ENCODE data around the gene RIOX2.

The RIOX2 gene

GRCh38 chr3:97950360-97950759 lies 21.9 kb downstream of the RIOX2 start:
- no peak for DNase-seq
- no peak overlapping the region for H4K12ac ChIP-seq (ENCODE audit: low read depth, low read length)

GRCh38 chr3:97949743-97950142 lies 22.5 kb downstream of the RIOX2 start:
- Histone ChIP-seq H3K79me2 (ENCODE audit: control insufficient read depth, insufficient read depth, low read length, poor library complexity) (no peaks in the 10 kb centered on the region), H4K91ac (ENCODE audit: low read depth, low read length) (no peak overlapping the region), H4K12ac (ENCODE audit: low read depth, low read length) (no peak overlapping the region), H2BK5ac (ENCODE audit: low read depth, low read length, poor library complexity) (no peak overlapping the region), H3K14ac (ENCODE audit: low read length) (no peak overlapping the region), H3K36me3 (ENCODE audit: control insufficient read depth in 1 of 2, insufficient read depth in 2 of 2, low read length in 2 of 2) (peaks cover 3 to 15% of the 10 kb centered on the region in 2 experiments), H3K9me3 (ENCODE audit: insufficient read depth, low read depth, low read length) (no peaks in the 10 kb centered on the region), H3K79me1 (ENCODE audit: low read length) (peaks cover 2% of the 10 kb centered on the region), H3K4me2 (ENCODE audit: low read length) (no peak overlapping the region), H2BK120ac (ENCODE audit: insufficient read depth, low read length, poor library complexity) (no peak overlapping the region), H3K23ac (ENCODE audit: low read length) (no peak overlapping the region), H3K27me3 (ENCODE audit: insufficient read depth, low read length) (no peaks in the 10 kb centered on the region), H2AK5ac (ENCODE audit: low read length) (no peak overlapping the region), H3K4me1 (ENCODE audit: control insufficient read depth in 1 of 2, insufficient read depth in 2 of 2, low read length in 2 of 2) (peaks cover 2 to 3% of the 10 kb centered on the region in 2 experiments), H3K18ac (ENCODE audit: low read length) (no peak overlapping the region), H2BK12ac (ENCODE audit: low read length) (no peak overlapping the region), H4K8ac (ENCODE audit: low read depth, low read length) (no peak overlapping the region), H2AFZ (ENCODE audit: insufficient read depth, low read length, poor library complexity) (no peak overlapping the region), H3K4ac (ENCODE audit: low read depth, low read length) (no peak overlapping the region), H3K9ac (ENCODE audit: low read length) (no peak overlapping the region), H3K4me3 (ENCODE audit: low read depth, low read length) (no peak overlapping the region), H3K27ac (ENCODE audit: low read depth, low read length) (no peak overlapping the region)
- no peak for DNase-seq
- WGBS (ENCODE audit: extremely low coverage, insufficient coverage, insufficient read length): no CpG with 5 or more reads among the region's 5 CpGs

More at GRCh38 chr3:97950360-97950759, 21.9 kb downstream of the RIOX2 start:
- Histone ChIP-seq H3K36me3 (ENCODE audit: control insufficient read depth in 1 of 2, insufficient read depth in 2 of 2, low read length in 2 of 2) (peaks cover 3 to 15% of the 10 kb centered on the region in 2 experiments), H2BK120ac (ENCODE audit: insufficient read depth, low read length, poor library complexity) (no peak overlapping the region), H2BK12ac (ENCODE audit: low read length) (no peak overlapping the region), H3K4me2 (ENCODE audit: low read length) (no peak overlapping the region), H3K23ac (ENCODE audit: low read length) (no peak overlapping the region), H3K79me1 (ENCODE audit: low read length) (peaks cover 2% of the 10 kb centered on the region), H3K4me1 (ENCODE audit: control insufficient read depth in 1 of 2, insufficient read depth in 2 of 2, low read length in 2 of 2) (peaks cover 2 to 3% of the 10 kb centered on the region in 2 experiments), H3K9me3 (ENCODE audit: insufficient read depth, low read depth, low read length) (no peaks in the 10 kb centered on the region), H3K9ac (ENCODE audit: low read length) (no peak overlapping the region), H2BK5ac (ENCODE audit: low read depth, low read length, poor library complexity) (no peak overlapping the region), H3K27ac (ENCODE audit: low read depth, low read length) (no peak overlapping the region), H4K91ac (ENCODE audit: low read depth, low read length) (no peak overlapping the region), H3K79me2 (ENCODE audit: control insufficient read depth, insufficient read depth, low read length, poor library complexity) (no peaks in the 10 kb centered on the region), H3K4me3 (ENCODE audit: low read depth, low read length) (no peak overlapping the region), H2AK5ac (ENCODE audit: low read length) (no peak overlapping the region), H2AFZ (ENCODE audit: insufficient read depth, low read length, poor library complexity) (no peak overlapping the region), H4K8ac (ENCODE audit: low read depth, low read length) (no peak overlapping the region), H3K27me3 (ENCODE audit: insufficient read depth, low read length) (no peaks in the 10 kb centered on the region), H3K14ac (ENCODE audit: low read length) (no peak overlapping the region), H3K18ac (ENCODE audit: low read length) (no peak overlapping the region), H3K4ac (ENCODE audit: low read depth, low read length) (no peak overlapping the region)
- no CpG with 5 or more reads among the region's 3 CpGs for WGBS (ENCODE audit: extremely low coverage, insufficient coverage, insufficient read length)

- Histone ChIP-seq H3K4me3 (ENCODE audit: low read depth, low read length) (no peak overlapping the region), H3K27ac (ENCODE audit: low read depth, low read length) (no peak overlapping the region), H3K18ac (ENCODE audit: low read length) (no peak overlapping the region), H3K4me2 (ENCODE audit: low read length) (no peak overlapping the region), H3K4ac (ENCODE audit: low read depth, low read length) (no peak overlapping the region), H4K91ac (ENCODE audit: low read depth, low read length) (no peak overlapping the region), H3K9me3 (ENCODE audit: insufficient read depth, low read depth, low read length) (no peaks in the 10 kb centered on the region), H2AFZ (ENCODE audit: insufficient read depth, low read length, poor library complexity) (no peak overlapping the region), H4K12ac (ENCODE audit: low read depth, low read length) (no peak overlapping the region), H2BK12ac (ENCODE audit: low read length) (no peak overlapping the region), H2BK120ac (ENCODE audit: insufficient read depth, low read length, poor library complexity) (no peak overlapping the region), H3K23ac (ENCODE audit: low read length) (no peak overlapping the region), H3K14ac (ENCODE audit: low read length) (no peak overlapping the region), H3K79me2 (ENCODE audit: control insufficient read depth, insufficient read depth, low read length, poor library complexity) (no peaks in the 10 kb centered on the region), H3K79me1 (ENCODE audit: low read length) (peaks cover 2% of the 10 kb centered on the region), H4K8ac (ENCODE audit: low read depth, low read length) (no peak overlapping the region), H3K4me1 (ENCODE audit: control insufficient read depth in 1 of 2, insufficient read depth in 2 of 2, low read length in 2 of 2) (peaks cover 2 to 3% of the 10 kb centered on the region in 2 experiments), H2AK5ac (ENCODE audit: low read length) (no peak overlapping the region), H3K36me3 (ENCODE audit: control insufficient read depth in 1 of 2, insufficient read depth in 2 of 2, low read length in 2 of 2) (peaks cover 3 to 15% of the 10 kb centered on the region in 2 experiments), H3K27me3 (ENCODE audit: insufficient read depth, low read length) (no peaks in the 10 kb centered on the region), H3K9ac (ENCODE audit: low read length) (no peak overlapping the region), H2BK5ac (ENCODE audit: low read depth, low read length, poor library complexity) (no peak overlapping the region)
- no peak for DNase-seq
- no CpG with 5 or more reads among the region's 2 CpGs for WGBS (ENCODE audit: extremely low coverage, insufficient coverage, insufficient read length)
These were observed 23.1 kb downstream of the RIOX2 start for GRCh38 chr3:97949110-97949485.

GRCh38 chr3:97948351-97949109 lies 23.7 kb downstream of the RIOX2 start:
- no peak overlapping the region for H4K8ac ChIP-seq (ENCODE audit: low read depth, low read length)
- H3K18ac ChIP-seq (ENCODE audit: low read length): no peak overlapping the region
- no peak overlapping the region for H2BK12ac ChIP-seq (ENCODE audit: low read length)
- H3K27me3 ChIP-seq (ENCODE audit: insufficient read depth, low read length): no peaks in the 10 kb centered on the region
- no peak overlapping the region for H2BK5ac ChIP-seq (ENCODE audit: low read depth, low read length, poor library complexity)
- H2AK5ac ChIP-seq (ENCODE audit: low read length): no peak overlapping the region
- H3K4ac ChIP-seq (ENCODE audit: low read depth, low read length): no peak overlapping the region
- H3K9ac ChIP-seq (ENCODE audit: low read length): no peak overlapping the region
- H2BK120ac ChIP-seq (ENCODE audit: insufficient read depth, low read length, poor library complexity): no peak overlapping the region
- no peak for DNase-seq
- H4K91ac ChIP-seq (ENCODE audit: low read depth, low read length): no peak overlapping the region
- H3K4me1 ChIP-seq (ENCODE audit: control insufficient read depth in 1 of 2, insufficient read depth in 2 of 2, low read length in 2 of 2): peaks cover 2 to 3% of the 10 kb centered on the region in 2 experiments
- H3K4me2 ChIP-seq (ENCODE audit: low read length): no peak overlapping the region
- H3K4me3 ChIP-seq (ENCODE audit: low read depth, low read length): no peak overlapping the region
- H3K79me1 ChIP-seq (ENCODE audit: low read length): peaks cover 2% of the 10 kb centered on the region
- H2AFZ ChIP-seq (ENCODE audit: insufficient read depth, low read length, poor library complexity): no peak overlapping the region
- no peaks in the 10 kb centered on the region for H3K79me2 ChIP-seq (ENCODE audit: control insufficient read depth, insufficient read depth, low read length, poor library complexity)
- no peaks in the 10 kb centered on the region for H3K9me3 ChIP-seq (ENCODE audit: insufficient read depth, low read depth, low read length)
- H3K36me3 ChIP-seq (ENCODE audit: control insufficient read depth in 1 of 2, insufficient read depth in 2 of 2, low read length in 2 of 2): peaks cover 3 to 15% of the 10 kb centered on the region in 2 experiments
- H3K23ac ChIP-seq (ENCODE audit: low read length): no peak overlapping the region
- no peak overlapping the region for H4K12ac ChIP-seq (ENCODE audit: low read depth, low read length)
- H3K27ac ChIP-seq (ENCODE audit: low read depth, low read length): no peak overlapping the region
- no CpG with 5 or more reads among the region's 5 CpGs for WGBS (ENCODE audit: extremely low coverage, insufficient coverage, insufficient read length)
- no peak overlapping the region for H3K14ac ChIP-seq (ENCODE audit: low read length)

Data from trophoblast cell (in vitro differentiated cells and primary cell).